ENCODE results near the gene SLC19A1. TPM values are rescaled to one million over a fixed set of nuclear protein-coding genes. Genes with fewer than 3 reads are reported as not detected.

The SLC19A1 gene
- total RNA-seq, 6 experiments from 2014 or later: 4.5 to 24.5 (median 15.7) TPM

DNA sequence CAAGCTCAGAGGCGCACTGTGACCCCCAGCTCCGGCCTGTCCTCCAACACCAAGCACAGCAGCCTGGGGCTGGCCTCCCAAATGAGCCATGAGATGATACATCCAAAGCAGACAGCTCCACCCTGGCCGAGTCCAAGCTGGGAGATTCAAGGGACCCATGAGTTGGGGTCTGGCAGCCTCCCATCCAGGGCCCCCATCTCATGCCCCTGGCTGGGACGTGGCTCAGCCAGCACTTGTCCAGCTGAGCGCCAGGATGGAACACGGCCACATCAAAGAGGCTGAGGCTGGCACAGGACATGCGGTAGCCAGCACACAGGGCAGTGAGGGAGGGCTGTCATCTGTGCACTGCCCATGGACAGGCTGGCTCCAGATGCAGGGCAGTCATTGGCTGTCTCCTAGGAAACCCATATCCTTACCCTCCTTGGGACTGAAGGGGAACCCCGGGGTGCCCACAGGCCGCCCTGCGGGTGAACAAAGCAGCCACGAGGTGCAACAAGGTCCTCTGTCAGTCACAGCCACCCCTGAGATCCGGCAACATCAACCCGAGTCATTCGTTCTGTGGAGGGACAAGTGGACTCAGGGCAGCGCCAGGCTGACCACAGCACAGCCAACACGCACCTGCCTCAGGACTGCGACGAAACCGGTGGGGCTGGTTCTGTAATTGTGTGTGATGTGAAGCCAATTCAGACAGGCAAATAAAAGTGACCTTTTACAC, 29.1 kb downstream of the SLC19A1 start:
- ATAC-seq: peak; percentile 13 to 50 (median 46)
- peak; percentile 37 to 74 (median 68) for DNase-seq
- H3K4me1 ChIP-seq: peaks cover 0 to 32% (median 10%) of the 10 kb centered on the region in 4 donors
- intact Hi-C loops (cut with DNase I): no loop called here
- H3K27ac ChIP-seq: peak overlapping the region in 1 of 3 donors; percentile 1
- H3K27me3 ChIP-seq: no peaks in the 10 kb centered on the region
- H3K4me3 ChIP-seq: no peak overlapping the region
- 17% methylated on average over 6 of the region's 19 CpGs for WGBS (ENCODE audit: insufficient coverage, low coverage, low lambda C conversion rate, missing lambda C conversion rate)
- H3K9me3 ChIP-seq: no peaks in the 10 kb centered on the region
- TF ChIP-seq POLR2A (IDR thresholded peaks at IDR 0.05): no peak
- TF ChIP-seq, protein P1, sequence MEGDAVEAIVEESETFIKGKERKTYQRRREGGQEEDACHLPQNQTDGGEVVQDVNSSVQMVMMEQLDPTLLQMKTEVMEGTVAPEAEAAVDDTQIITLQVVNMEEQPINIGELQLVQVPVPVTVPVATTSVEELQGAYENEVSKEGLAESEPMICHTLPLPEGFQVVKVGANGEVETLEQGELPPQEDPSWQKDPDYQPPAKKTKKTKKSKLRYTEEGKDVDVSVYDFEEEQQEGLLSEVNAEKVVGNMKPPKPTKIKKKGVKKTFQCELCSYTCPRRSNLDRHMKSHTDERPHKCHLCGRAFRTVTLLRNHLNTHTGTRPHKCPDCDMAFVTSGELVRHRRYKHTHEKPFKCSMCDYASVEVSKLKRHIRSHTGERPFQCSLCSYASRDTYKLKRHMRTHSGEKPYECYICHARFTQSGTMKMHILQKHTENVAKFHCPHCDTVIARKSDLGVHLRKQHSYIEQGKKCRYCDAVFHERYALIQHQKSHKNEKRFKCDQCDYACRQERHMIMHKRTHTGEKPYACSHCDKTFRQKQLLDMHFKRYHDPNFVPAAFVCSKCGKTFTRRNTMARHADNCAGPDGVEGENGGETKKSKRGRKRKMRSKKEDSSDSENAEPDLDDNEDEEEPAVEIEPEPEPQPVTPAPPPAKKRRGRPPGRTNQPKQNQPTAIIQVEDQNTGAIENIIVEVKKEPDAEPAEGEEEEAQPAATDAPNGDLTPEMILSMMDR (IDR thresholded peaks at IDR 0.05): no peak
- peaks cover 0 to 29% (median 13%) of the 10 kb centered on the region in 4 donors for H3K36me3 ChIP-seq

DNA sequence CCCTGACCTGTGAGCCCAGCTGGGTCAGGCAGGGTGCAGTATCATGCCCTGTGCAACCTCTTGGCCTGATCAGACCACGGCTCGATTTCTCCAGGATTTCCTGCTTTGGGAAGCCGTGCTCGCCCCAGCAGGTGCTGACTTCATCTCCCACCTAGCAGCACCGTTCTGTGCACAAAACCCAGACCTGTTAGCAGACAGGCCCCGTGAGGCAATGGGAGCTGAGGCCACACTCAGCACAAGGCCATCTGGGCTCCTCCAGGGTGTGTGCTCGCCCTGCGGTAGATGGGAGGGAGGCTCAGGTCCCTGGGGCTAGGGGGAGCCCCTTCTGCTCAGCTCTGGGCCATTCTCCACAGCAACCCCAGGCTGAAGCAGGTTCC, 29.6 kb downstream of the SLC19A1 start:
- H3K9me3 ChIP-seq: no peaks in the 10 kb centered on the region
- peaks cover 0 to 29% (median 13%) of the 10 kb centered on the region in 4 donors for H3K36me3 ChIP-seq
- no peaks in the 10 kb centered on the region for H3K27me3 ChIP-seq
- peak in 2 of 3 donors; percentile 17 to 45 for DNase-seq
- no peak overlapping the region for H3K4me3 ChIP-seq
- intact Hi-C loops (cut with DNase I): no loop called here
- no CpG with 5 or more reads among the region's 8 CpGs for WGBS (ENCODE audit: insufficient coverage, low coverage, low lambda C conversion rate, missing lambda C conversion rate)
- ATAC-seq: peak in 1 of 4 donors; percentile 0
- peaks cover 0 to 28% (median 7%) of the 10 kb centered on the region in 4 donors for H3K4me1 ChIP-seq
- H3K27ac ChIP-seq: no peak overlapping the region
- TF ChIP-seq POLR2A (IDR thresholded peaks at IDR 0.05): no peak
- TF ChIP-seq, protein P1 (IDR thresholded peaks at IDR 0.05): no peak

DNA sequence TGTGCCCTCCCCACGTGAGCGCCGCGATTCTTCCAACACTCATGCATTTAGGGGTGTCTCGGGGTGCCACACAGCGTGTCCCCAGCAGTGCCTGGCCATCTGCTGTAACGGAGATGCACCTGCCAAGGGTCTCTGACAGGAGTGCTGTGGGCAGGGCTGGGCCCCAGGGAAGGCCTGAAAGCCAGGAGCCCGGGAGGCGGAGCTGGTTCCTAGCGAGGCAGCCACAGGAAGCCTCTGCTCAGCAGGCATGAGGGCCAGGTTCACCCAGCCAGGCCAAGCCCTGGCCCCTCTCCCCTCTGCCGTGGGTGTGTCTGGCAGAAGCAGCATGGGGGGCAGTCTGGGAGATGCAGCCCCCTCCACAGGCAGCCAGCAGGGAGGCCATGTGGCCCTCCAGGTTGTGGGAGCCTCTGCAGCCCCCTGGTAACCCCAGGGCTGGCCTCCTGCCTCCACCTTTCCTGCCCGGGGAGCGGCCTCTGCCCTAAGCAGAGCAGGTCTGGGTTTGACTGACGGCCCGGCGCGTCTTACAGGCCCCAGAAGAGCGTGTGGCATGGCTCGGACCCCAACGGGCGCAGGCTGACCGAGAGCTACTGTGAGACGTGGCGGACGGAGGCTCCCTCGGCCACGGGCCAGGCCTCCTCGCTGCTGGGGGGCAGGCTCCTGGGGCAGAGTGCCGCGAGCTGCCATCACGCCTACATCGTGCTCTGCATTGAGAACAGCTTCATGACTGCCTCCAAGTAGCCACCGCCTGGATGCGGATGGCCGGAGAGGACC, 30.4 kb downstream of the SLC19A1 start:
- Histone ChIP-seq H3K27ac (no peak overlapping the region), H3K36me3 (peaks cover 0 to 29% (median 13%) of the 10 kb centered on the region in 4 donors), H3K9me3 (no peaks in the 10 kb centered on the region), H3K27me3 (no peaks in the 10 kb centered on the region), H3K4me1 (peaks cover 0 to 28% (median 5%) of the 10 kb centered on the region in 4 donors), H3K4me3 (no peak overlapping the region)
- WGBS (ENCODE audit: insufficient coverage, low coverage, low lambda C conversion rate, missing lambda C conversion rate): no CpG with 5 or more reads among the region's 35 CpGs
- DNase-seq (peak; percentile 22 to 57 (median 51)), ATAC-seq (no peak)
- no peak for TF ChIP-seq POLR2A (IDR thresholded peaks at IDR 0.05)
- TF ChIP-seq, protein P1 (IDR thresholded peaks at IDR 0.05): no peak
- intact Hi-C loops (cut with DNase I): no loop called here

DNA sequence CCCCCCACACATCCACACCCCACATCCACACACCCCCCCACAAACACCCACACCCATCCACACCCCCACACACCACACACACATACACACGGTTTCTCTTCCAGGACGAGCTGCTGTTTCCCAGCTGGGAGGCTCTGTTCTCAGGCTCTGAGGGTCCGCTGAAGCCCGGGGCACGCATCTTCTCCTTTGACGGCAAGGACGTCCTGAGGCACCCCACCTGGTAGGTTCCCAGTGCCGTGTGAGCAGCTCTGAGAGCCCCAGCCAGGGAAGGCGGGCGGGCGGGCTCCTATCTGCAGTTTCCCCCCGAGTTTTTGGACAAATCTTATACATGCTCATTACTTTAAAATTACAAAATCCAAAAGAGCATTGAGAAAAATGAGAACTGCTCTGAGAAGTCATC, 31.2 kb downstream of the SLC19A1 start:
- H3K4me3 ChIP-seq: no peak overlapping the region
- peaks cover 0 to 31% (median 5%) of the 10 kb centered on the region in 4 donors for H3K4me1 ChIP-seq
- H3K9me3 ChIP-seq: no peaks in the 10 kb centered on the region
- ATAC-seq: no peak
- no peak overlapping the region for H3K27ac ChIP-seq
- intact Hi-C loops (cut with DNase I): no loop called here
- peak; percentile 20 to 51 (median 44) for DNase-seq
- 79% methylated on average over 6 of the region's 12 CpGs for WGBS (ENCODE audit: insufficient coverage, low coverage, low lambda C conversion rate, missing lambda C conversion rate)
- H3K27me3 ChIP-seq: no peaks in the 10 kb centered on the region
- TF ChIP-seq, protein P1 (IDR thresholded peaks at IDR 0.05): no peak
- no peak for TF ChIP-seq POLR2A (IDR thresholded peaks at IDR 0.05)
- H3K36me3 ChIP-seq: peaks cover 0 to 29% (median 14%) of the 10 kb centered on the region in 4 donors

All from right lobe of liver (tissue), 6 donors.